H1 (cell line): ENCODE data around the gene GALC. TPM values are rescaled to one million over a fixed set of nuclear protein-coding genes. Genes with fewer than 3 reads are reported as not detected.

Source experiments
- CTCF ChIA-PET: fragments of 300-600 bp; sonication (Branson Sonifier 250); formaldehyde crosslinking; loops from one replicate; lab custom pipeline; 2021; ENCODE audit not compliant: partially characterized antibody; lab: Charles Lee
- POLR2A ChIA-PET: fragments of 300-600 bp; sonication (Branson Sonifier 250); formaldehyde crosslinking; loops from one replicate; lab custom pipeline; 2021; ENCODE audit warnings: inconsistent platforms; ENCODE audit not compliant: partially characterized antibody; lab: Charles Lee
- DNase-seq, 2 experiments: peaks; one replicate each; pipeline versions ENCODE4 v3.0.0 to v3.0.0-alpha.2; 2010 to 2022; ENCODE audit warnings: low spot score in 2 of 2, low read depth in 1 of 2, mixed read lengths in 1 of 2
- FAIRE-seq: peaks from 2 replicates; lab custom pipeline; 2011; peaks lifted over from hg19 to GRCh38; lab: Jason Lieb, UNC
- H2AFZ ChIP-seq: 2 replicates; pipeline ENCODE4 v1.8.1; 2012; ENCODE audit warnings: low read length, inconsistent platforms
- H2AK5ac ChIP-seq: 2 replicates; pipeline ENCODE4 v1.6.1; 2013; ENCODE audit warnings: low read depth, low read length
- H2BK120ac ChIP-seq: replicated peaks from 2 replicates; pipeline ENCODE3; 2013; ENCODE audit warnings: low read depth, low read length, inconsistent platforms
- H2BK12ac ChIP-seq: 2 replicates; pipeline ENCODE4 v1.6.1; 2013; ENCODE audit warnings: low read depth, low read length
- H2BK15ac ChIP-seq: 2 replicates; pipeline ENCODE4 v1.6.1; 2013; ENCODE audit warnings: low read length
- H2BK20ac ChIP-seq: 2 replicates; pipeline ENCODE4 v1.6.1; 2013; ENCODE audit warnings: low read length
- H2BK5ac ChIP-seq: 2 replicates; pipeline ENCODE4 v1.6.1; 2013; ENCODE audit warnings: low read depth, low read length
- H3K14ac ChIP-seq: 2 replicates; pipeline ENCODE4 v1.6.1; 2013; ENCODE audit warnings: inconsistent platforms; ENCODE audit not compliant: insufficient read length
- H3K18ac ChIP-seq: 2 replicates; pipeline ENCODE4 v1.6.1; 2013; ENCODE audit warnings: low read length; ENCODE audit errors: extremely low read depth
- H3K23ac ChIP-seq: 2 replicates; pipeline ENCODE4 v1.6.1; 2013; ENCODE audit warnings: inconsistent platforms; ENCODE audit not compliant: insufficient read length
- H3K23me2 ChIP-seq: 2 replicates; pipeline ENCODE4 v1.6.1; 2013; ENCODE audit warnings: low read depth, low read length
- H3K27ac ChIP-seq: 2 replicates; pipeline ENCODE4 v1.6.1; 2011; ENCODE audit warnings: low read depth, low read length, inconsistent platforms
- H3K27me3 ChIP-seq, 4 experiments: replicated peaks in 1 of 4; 1 replicate in 1 of 4; 2 replicates in 3 of 4; pipeline versions ENCODE4 v1.6.1 to v1.8.1; 2011 to 2013; ENCODE audit warnings: low read length in 3 of 4, mild to moderate bottlenecking in 3 of 4, inconsistent platforms in 2 of 4, mixed read lengths in 2 of 4, moderate library complexity in 1 of 4; ENCODE audit not compliant: control insufficient read depth in 3 of 4, insufficient read depth in 3 of 4; ENCODE audit errors: extremely low read depth in 1 of 4
- H3K36me3 ChIP-seq, 4 experiments: 2 replicates each; pipeline versions ENCODE4 v1.6.1 to v1.8.1; 2011 to 2013; ENCODE audit warnings: mild to moderate bottlenecking in 4 of 4, low read length in 3 of 4, moderate library complexity in 2 of 4, control low read depth in 1 of 4, inconsistent platforms in 1 of 4; ENCODE audit not compliant: insufficient read depth in 4 of 4, control insufficient read depth in 2 of 4
- H3K4ac ChIP-seq: replicated peaks from 2 replicates; pipeline ENCODE3; 2013; ENCODE audit warnings: low read length, low read depth, mixed read lengths, inconsistent platforms; ENCODE audit not compliant: insufficient read length
- H3K4me1 ChIP-seq, 4 experiments: replicated peaks in 1 of 4; 1 replicate in 1 of 4; 2 replicates in 3 of 4; pipeline versions ENCODE4 v1.6.1 to v1.8.1; 2011 to 2013; ENCODE audit warnings: low read length in 3 of 4, inconsistent platforms in 2 of 4, mixed read lengths in 1 of 4; ENCODE audit not compliant: insufficient read depth in 4 of 4, control insufficient read depth in 3 of 4
- H3K4me2 ChIP-seq, 2 experiments: 2 replicates each; pipeline versions ENCODE4 v1.6.1 to v1.8.1; 2011 to 2013; ENCODE audit warnings: low read depth in 2 of 2, low read length in 2 of 2, control low read depth in 1 of 2, inconsistent platforms in 1 of 2, mild to moderate bottlenecking in 1 of 2; ENCODE audit not compliant: insufficient read depth in 1 of 2
- H3K4me3 ChIP-seq, 4 experiments: fragments of 200-600, 300-600 bp in 1 of 4; sonication (generic), shearing (Covaris generic), sonication (Bioruptor Twin) in 1 of 4; 2 replicates each; pipeline versions ENCODE4 v1.5.1 to v1.8.1; 2011 to 2016; ENCODE audit warnings: low read length in 4 of 4, low read depth in 3 of 4, control low read depth in 2 of 4, inconsistent platforms in 2 of 4, mild to moderate bottlenecking in 2 of 4, mixed read lengths in 1 of 4, moderate library complexity in 1 of 4; ENCODE audit not compliant: insufficient read depth in 2 of 4; ENCODE audit errors: extremely low read depth in 1 of 4
- H3K56ac ChIP-seq: replicated peaks from 2 replicates; pipeline ENCODE3; 2013; ENCODE audit warnings: low read depth, mild to moderate bottlenecking, mixed read lengths, low read length, inconsistent platforms; ENCODE audit not compliant: insufficient read length
- H3K79me1 ChIP-seq: 2 replicates; pipeline ENCODE4 v1.6.1; 2013; ENCODE audit warnings: low read depth, low read length, control low read depth
- H3K79me2 ChIP-seq, 2 experiments: 2 replicates each; pipeline versions ENCODE4 v1.6.1 to v1.8.1; 2012 to 2013; ENCODE audit warnings: low read length in 2 of 2, mild to moderate bottlenecking in 2 of 2, inconsistent platforms in 1 of 2; ENCODE audit not compliant: insufficient read depth in 2 of 2, control insufficient read depth in 1 of 2
- H3K9ac ChIP-seq, 4 experiments: replicated peaks in 1 of 4; 1 replicate in 1 of 4; 2 replicates in 3 of 4; pipeline versions ENCODE4 v1.6.1 to v1.8.1; 2011 to 2013; ENCODE audit warnings: low read depth in 3 of 4, low read length in 3 of 4, control low read depth in 2 of 4, mild to moderate bottlenecking in 2 of 4, moderate library complexity in 2 of 4, inconsistent platforms in 1 of 4; ENCODE audit errors: extremely low read depth in 1 of 4
- H3K9me3 ChIP-seq, 2 experiments: 2 replicates each; pipeline versions ENCODE4 v1.6.1 to v1.8.1; 2012 to 2013; ENCODE audit warnings: mild to moderate bottlenecking in 2 of 2, moderate library complexity in 2 of 2, control low read depth in 1 of 2, inconsistent platforms in 1 of 2, low read depth in 1 of 2, low read length in 1 of 2, mixed read lengths in 1 of 2; ENCODE audit not compliant: insufficient read depth in 2 of 2
- H4K20me1 ChIP-seq, 2 experiments: replicated peaks in 1 of 2; 2 replicates each; pipeline versions ENCODE3 to v1.8.1; 2011 to 2013; ENCODE audit warnings: inconsistent platforms in 2 of 2, low read length in 2 of 2, mild to moderate bottlenecking in 1 of 2; ENCODE audit not compliant: insufficient read depth in 2 of 2, control insufficient read depth in 1 of 2
- H4K5ac ChIP-seq: 2 replicates; pipeline ENCODE4 v1.6.1; 2013; ENCODE audit warnings: low read length, low read depth, mixed read lengths, inconsistent platforms; ENCODE audit not compliant: insufficient read length
- H4K8ac ChIP-seq: 2 replicates; pipeline ENCODE4 v1.8.0; 2013; ENCODE audit warnings: mild to moderate bottlenecking, moderate library complexity, low read length, inconsistent platforms; ENCODE audit not compliant: insufficient read depth; ENCODE audit errors: extremely low read depth
- H4K91ac ChIP-seq: replicated peaks from 2 replicates; pipeline ENCODE3; 2013; ENCODE audit warnings: low read length, mixed read lengths, inconsistent platforms; ENCODE audit not compliant: insufficient read length
- CBX5 ChIP-seq: fragments of 300-800, 300-1000 bp; sonication (generic); IDR thresholded peaks from 2 replicates; pipeline ENCODE4 v1.7.1; 2016; ENCODE audit warnings: antibody characterized with exemption, low read length, low read depth
- NRF1 ChIP-seq: IDR thresholded peaks from 2 replicates; pipeline ENCODE4 v1.6.1; 2011; ENCODE audit warnings: mild to moderate bottlenecking, low read depth, low read length, improper control_type of control experiment
- POU5F1 ChIP-seq: IDR thresholded peaks from 2 replicates; pipeline ENCODE4 v1.6.1; 2011; ENCODE audit warnings: low read depth, mild to moderate bottlenecking, low read length, moderate library complexity
- SP4 ChIP-seq: IDR thresholded peaks from 2 replicates; pipeline ENCODE4 v1.6.1; 2012; ENCODE audit warnings: low read length, inconsistent platforms
- YY1 ChIP-seq: IDR thresholded peaks from 2 replicates; pipeline ENCODE4 v1.6.1; 2011; ENCODE audit warnings: low read depth, mild to moderate bottlenecking, low read length
- WGBS, 2 experiments: shearing (Covaris generic) in 1 of 2; methylation state at CpG; one replicate each; pipeline versions ENCODE4 v1.1.6 to v1.1.7; 2013 to 2015; ENCODE audit warnings: low lambda C conversion rate in 2 of 2, mixed read lengths in 2 of 2, inconsistent platforms in 1 of 2, low coverage in 1 of 2, missing lambda C conversion rate in 1 of 2; ENCODE audit not compliant: insufficient replicate concordance in 2 of 2, insufficient coverage in 1 of 2, insufficient read length in 1 of 2; ENCODE audit errors: extremely low coverage in 1 of 2, missing lambda C conversion rate in 1 of 2; 5-methylcytosine and 5-hydroxymethylcytosine counted together
- polyA plus RNA-seq, 7 experiments: library from polyadenylated mRNA; depleted of rRNA in 3 of 7; stranded (reverse) in 5 of 7; unstranded in 2 of 7; fragments of >200 nt in 5 of 7; fragments of 200-250 nt in 2 of 7; gene quantifications; 1 replicate in 5 of 7; 2 replicates in 1 of 7; 4 replicates in 1 of 7; pipeline versions ENCODE4 v1.2.1 to v1.2.3, GENCODE V29; 2011 to 2013; ENCODE audit warnings: missing spikeins in 2 of 7, mixed read lengths in 2 of 7
- total RNA-seq: library from RNA; stranded (reverse); fragmentation: NEBNext Ultra II Directional; extraction: Animal tissue kit (Norgen Biotek cat#: 25700); gene quantifications from 2 replicates; pipeline ENCODE4 v1.2.1, GENCODE V29; 2021

GALC gene
- total and polyA plus RNA-seq, 2 of the 8 experiments (the other 6 are each of a cell fraction or from before 2014, with no cell fraction given): 6.1 to 12.3 TPM

GRCh38 chr14:87952307-87953094 lies 40.5 kb downstream of the GALC start:
- no peak overlapping the region for H4K5ac ChIP-seq
- no peaks in the 10 kb centered on the region; a peak in 1 of 8 replicates for H3K36me3 ChIP-seq
- no peak overlapping the region for H3K9ac ChIP-seq
- no peak overlapping the region for H4K91ac ChIP-seq
- no peak overlapping the region for H2BK20ac ChIP-seq
- H2AK5ac ChIP-seq: no peak overlapping the region
- H3K18ac ChIP-seq: no peak overlapping the region
- H3K4me1 ChIP-seq: no peaks in the 10 kb centered on the region
- no peak overlapping the region for H2BK120ac ChIP-seq
- H3K27me3 ChIP-seq: no peaks in the 10 kb centered on the region
- no peak overlapping the region for H3K4me3 ChIP-seq
- 91% methylated on average over 3 of the region's 3 CpGs; no CpG with 5 or more reads in 1 of the 2 experiments for WGBS, 2 experiments
- ChIA-PET CTCF (interaction anchor here (0.5 to 2.0 kb wide), 5 partner anchors 29 to 1270 kb away, joined by 3 to 5 read pairs (median 3); no protein-coding TSS in a partner anchor), POLR2A (no interaction called here)
- no peak overlapping the region for H3K27ac ChIP-seq
- no peak overlapping the region for H2BK5ac ChIP-seq
- no peak overlapping the region for H3K4me2 ChIP-seq
- no peaks in the 10 kb centered on the region for H3K79me2 ChIP-seq
- no peak overlapping the region for H2BK12ac ChIP-seq
- no peaks in the 10 kb centered on the region for H3K79me1 ChIP-seq
- no peak overlapping the region for H3K23ac ChIP-seq
- no peak overlapping the region for H3K14ac ChIP-seq
- no peak overlapping the region for H3K4ac ChIP-seq
- H3K23me2 ChIP-seq: no peaks in the 10 kb centered on the region
- H2AFZ ChIP-seq: no peak overlapping the region
- H2BK15ac ChIP-seq: no peak overlapping the region
- no peak for TF ChIP-seq SP4
- no peak for TF ChIP-seq CBX5
- no peak for TF ChIP-seq NRF1
- TF ChIP-seq YY1: no peak
- TF ChIP-seq POU5F1: no peak
- no peak overlapping the region for H4K8ac ChIP-seq
- FAIRE-seq: no peak
- no peaks in the 10 kb centered on the region for H4K20me1 ChIP-seq
- H3K56ac ChIP-seq: no peak overlapping the region
- no peaks in the 10 kb centered on the region for H3K9me3 ChIP-seq
- no peak for DNase-seq
